Choroid plexus epithelial cell (primary cell): Measurements from ENCODE around the gene USP6NL.

Experiments
- DNase-seq: peaks from one replicate; pipeline ENCODE4 v3.0.0-alpha.2; 2010; ENCODE audit warnings: low read depth
- H3K4me3 ChIP-seq: 2 replicates; pipeline ENCODE4 v1.5.1; 2011; ENCODE audit warnings: low read depth, mild to moderate bottlenecking, control low read depth, low read length, moderate library complexity
- TF ChIP-seq, protein P1 (sequence below): conservative IDR thresholded peaks from 2 replicates; pipeline ENCODE4 v1.5.1; 2011; ENCODE audit warnings: low read depth, mild to moderate bottlenecking, control low read depth, inconsistent platforms, low read length, moderate library complexity

USP6NL gene

DNA sequence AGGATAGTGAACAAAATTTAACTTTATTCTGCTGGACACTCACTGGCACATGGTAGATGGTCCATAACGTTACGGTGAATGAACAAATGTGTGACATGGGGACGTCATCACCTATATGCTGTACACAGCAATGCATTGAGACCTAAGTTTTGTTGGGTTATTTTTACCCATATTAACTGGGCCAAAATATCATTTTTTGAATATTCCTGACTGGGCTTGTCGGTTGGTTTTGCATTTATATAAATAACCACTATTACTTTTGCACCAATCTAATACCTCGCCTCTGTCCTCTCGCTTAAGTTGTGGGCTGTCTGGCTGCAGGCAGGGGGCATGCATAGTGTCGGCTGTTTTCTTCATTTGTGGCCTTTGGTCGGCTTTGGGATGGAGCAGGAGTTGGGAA, 161.7 kb downstream of the USP6NL start:
- no peak for DNase-seq
- TF ChIP-seq, protein P1, sequence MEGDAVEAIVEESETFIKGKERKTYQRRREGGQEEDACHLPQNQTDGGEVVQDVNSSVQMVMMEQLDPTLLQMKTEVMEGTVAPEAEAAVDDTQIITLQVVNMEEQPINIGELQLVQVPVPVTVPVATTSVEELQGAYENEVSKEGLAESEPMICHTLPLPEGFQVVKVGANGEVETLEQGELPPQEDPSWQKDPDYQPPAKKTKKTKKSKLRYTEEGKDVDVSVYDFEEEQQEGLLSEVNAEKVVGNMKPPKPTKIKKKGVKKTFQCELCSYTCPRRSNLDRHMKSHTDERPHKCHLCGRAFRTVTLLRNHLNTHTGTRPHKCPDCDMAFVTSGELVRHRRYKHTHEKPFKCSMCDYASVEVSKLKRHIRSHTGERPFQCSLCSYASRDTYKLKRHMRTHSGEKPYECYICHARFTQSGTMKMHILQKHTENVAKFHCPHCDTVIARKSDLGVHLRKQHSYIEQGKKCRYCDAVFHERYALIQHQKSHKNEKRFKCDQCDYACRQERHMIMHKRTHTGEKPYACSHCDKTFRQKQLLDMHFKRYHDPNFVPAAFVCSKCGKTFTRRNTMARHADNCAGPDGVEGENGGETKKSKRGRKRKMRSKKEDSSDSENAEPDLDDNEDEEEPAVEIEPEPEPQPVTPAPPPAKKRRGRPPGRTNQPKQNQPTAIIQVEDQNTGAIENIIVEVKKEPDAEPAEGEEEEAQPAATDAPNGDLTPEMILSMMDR, result no peak
- no peak overlapping the region for H3K4me3 ChIP-seq

DNA sequence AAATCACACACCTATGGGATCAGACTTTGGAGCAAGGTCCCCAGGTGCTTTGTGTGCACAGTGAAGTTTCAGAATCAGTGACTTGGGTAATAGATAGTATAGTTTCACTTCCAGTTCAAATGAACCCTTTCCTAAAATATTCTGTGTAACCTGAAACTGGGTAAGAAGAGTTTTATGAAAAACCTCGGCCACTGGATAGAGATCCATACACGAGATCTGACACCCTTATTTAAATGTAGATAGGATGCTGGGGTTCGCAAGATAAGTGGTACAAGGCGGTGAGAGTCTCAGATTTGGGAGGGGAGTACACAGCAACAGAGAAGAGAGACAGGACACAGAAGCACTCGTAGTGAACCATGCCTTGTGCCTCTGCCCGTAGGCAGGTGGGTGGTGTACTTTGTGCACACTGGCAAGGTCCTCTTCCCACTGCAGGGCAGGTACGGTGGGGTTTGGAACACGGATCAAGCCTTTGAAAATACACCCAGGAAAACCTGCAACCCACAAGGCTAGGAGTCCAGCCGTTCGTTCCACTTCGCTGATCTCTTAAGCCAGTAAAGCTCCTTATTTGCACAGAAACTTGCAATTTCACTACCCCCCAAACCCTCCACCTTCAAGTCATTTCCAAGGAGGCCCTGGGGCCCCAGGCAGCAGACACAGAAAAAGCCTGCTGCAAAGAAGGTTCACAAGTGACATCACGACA, 162.8 kb downstream of the USP6NL start:
- no peak overlapping the region for H3K4me3 ChIP-seq
- TF ChIP-seq, protein P1, result no peak
- DNase-seq, result no peak

DNA sequence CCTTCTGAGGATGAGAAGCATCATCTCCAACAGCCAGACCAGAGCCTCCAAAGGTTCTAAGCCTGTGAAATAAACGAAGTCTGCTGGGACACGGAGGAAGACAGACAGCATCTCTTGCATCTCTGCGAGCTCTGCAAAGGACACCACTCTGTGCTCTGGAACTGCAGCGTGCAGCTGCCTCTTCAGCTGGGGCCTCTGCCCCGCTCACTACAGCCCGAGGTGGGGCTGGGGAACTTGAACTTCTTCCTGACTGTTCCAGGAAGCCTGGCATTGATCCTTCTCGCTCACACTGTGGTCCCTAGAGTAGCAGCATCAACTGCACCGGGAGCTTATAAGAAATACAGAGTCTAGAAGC, 163.3 kb downstream of the USP6NL start:
- no peak for DNase-seq
- TF ChIP-seq, protein P1, result no peak
- no peak overlapping the region for H3K4me3 ChIP-seq

DNA sequence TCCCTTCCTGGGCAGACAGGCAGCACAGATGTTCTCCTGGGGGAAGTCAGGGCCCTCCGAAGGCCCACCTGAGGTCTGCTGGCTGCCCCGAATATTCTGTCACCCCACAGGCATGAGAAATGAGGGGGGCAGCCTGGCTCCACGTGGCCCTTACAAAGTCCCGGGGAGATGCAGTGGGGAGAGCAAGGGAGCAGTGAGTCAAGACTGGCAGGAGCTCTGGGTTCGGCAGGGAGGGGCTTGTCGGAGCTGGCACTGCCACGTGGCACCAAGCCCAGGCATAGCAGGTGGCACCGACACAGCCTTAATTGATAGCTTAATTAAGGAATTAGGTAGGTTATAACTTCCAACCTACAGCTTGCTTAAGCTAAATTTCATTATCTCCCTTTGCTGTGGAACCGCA, 163.9 kb downstream of the USP6NL start:
- DNase-seq, result no peak
- H3K4me3 ChIP-seq, result no peak overlapping the region
- TF ChIP-seq, protein P1, result no peak

DNA sequence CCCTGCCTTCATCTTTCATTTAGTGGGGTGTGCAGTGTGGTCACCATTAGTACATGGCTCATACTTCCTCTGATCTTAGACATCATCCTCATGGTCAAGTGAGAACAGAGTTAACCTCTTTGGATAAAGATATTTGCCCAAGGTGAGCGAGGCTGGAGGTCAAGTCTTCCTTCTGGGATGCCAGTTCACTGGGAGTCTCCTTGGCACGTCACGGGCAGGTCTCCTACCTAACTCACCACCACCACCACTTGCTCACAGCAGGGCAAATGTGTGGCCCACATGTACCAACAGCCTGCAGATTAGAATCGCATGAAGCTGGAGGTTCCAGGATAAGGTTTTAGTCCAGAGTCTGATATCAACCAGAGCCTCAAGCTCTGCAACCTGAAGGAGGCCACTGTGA, 164.6 kb downstream of the USP6NL start:
- TF ChIP-seq, protein P1, result no peak
- no peak overlapping the region for H3K4me3 ChIP-seq
- no peak for DNase-seq

DNA sequence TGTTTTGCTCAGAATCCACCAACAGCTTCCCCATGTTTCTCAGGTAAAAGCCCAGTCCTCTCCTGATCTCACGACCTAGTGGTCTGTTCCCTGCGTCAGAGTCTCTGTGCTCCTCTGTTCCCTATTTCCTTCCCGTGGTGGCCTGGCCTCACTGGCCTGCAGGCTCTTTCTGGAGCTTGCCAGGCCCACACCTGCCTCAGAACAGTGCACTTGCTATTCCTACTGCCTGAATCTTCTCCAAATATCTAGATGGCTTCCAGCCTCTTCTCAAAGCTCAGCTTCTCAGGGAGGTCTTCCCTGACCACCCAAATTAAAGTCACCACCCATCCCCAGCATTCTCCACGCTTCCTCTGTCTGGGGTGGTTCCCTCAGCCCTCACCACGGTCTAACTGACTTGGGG, 165.3 kb downstream of the USP6NL start:
- DNase-seq, result no peak
- TF ChIP-seq, protein P1, result no peak
- H3K4me3 ChIP-seq, result no peak overlapping the region

DNA sequence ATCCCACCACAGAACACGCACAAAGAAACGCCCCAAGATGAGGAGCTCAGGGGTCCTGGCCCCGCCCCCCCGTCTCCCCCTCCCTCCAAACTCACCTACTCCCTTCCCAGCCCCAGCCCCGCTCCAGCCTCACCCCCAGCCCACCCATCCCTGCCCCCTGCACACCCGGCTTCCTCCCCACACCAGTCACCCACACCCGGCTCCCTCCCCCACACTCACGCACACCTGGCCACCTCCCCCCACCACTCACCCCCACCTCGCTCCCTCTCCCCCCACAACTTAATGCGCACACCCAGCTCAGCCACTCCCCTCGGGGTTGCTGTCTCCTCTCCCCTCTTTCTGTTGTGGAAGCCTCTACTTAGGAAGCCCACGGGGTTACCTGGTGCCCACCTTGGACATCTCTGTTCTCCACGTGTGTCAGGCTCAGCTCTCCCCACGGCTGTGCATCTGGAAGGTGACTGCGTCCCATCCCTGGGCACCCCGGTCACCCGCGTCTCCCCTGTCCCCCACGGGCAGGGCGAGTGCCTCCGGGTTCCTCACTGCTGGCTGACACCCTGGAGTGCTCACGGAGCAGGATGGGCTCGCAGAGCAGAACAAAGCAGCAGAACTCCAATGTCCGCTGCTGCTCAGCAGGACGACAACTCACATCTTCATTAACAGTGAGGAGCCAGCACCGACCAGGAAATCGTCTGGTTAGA, 166.8 kb downstream of the USP6NL start:
- no peak for DNase-seq
- H3K4me3 ChIP-seq, result no peak overlapping the region
- TF ChIP-seq, protein P1, result no peak
